ENCODE results near the gene SH3RF3. TPM values are rescaled to one million over a fixed set of nuclear protein-coding genes. Genes with fewer than 3 reads are reported as not detected.
"Not testable (repeated sequence)": the region's sequence is repeated elsewhere in the genome, so short reads cannot be mapped to it uniquely, and the experiment has no call there.

The SH3RF3 gene
- total RNA-seq, 4 donors from 2014 or later = 2.2 to 6.1 (median 4.2) TPM

DNA sequence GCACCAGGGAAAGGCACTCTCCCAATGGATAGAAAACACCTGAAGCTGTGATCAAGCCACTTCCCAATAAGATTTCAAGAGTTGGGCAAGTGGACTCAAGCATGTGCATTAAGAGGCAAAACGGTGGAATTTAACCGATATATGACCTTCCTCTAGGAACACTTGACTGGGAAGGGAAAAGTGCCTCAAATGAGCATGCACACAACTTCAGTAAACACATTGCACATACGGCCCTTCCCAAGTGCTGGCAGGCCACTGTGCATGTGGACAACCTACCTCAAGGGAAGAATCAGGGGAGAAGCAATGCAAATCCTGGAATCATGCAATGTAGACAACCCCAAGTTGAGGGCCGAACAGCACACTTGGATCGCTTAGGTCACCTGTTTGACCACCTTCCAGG lies 23.9 kb upstream of the SH3RF3 start:
- H3K4me3 ChIP-seq = no peak overlapping the region
- WGBS = 89% methylated on average over 5 of the region's 5 CpGs
- H3K36me3 ChIP-seq = no peaks in the 10 kb centered on the region
- no peak overlapping the region for H3K27ac ChIP-seq
- H3K27me3 ChIP-seq = peaks cover 12% of the 10 kb centered on the region
- no peaks in the 10 kb centered on the region for H3K4me1 ChIP-seq
- TF ChIP-seq, protein P1, sequence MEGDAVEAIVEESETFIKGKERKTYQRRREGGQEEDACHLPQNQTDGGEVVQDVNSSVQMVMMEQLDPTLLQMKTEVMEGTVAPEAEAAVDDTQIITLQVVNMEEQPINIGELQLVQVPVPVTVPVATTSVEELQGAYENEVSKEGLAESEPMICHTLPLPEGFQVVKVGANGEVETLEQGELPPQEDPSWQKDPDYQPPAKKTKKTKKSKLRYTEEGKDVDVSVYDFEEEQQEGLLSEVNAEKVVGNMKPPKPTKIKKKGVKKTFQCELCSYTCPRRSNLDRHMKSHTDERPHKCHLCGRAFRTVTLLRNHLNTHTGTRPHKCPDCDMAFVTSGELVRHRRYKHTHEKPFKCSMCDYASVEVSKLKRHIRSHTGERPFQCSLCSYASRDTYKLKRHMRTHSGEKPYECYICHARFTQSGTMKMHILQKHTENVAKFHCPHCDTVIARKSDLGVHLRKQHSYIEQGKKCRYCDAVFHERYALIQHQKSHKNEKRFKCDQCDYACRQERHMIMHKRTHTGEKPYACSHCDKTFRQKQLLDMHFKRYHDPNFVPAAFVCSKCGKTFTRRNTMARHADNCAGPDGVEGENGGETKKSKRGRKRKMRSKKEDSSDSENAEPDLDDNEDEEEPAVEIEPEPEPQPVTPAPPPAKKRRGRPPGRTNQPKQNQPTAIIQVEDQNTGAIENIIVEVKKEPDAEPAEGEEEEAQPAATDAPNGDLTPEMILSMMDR (IDR thresholded peaks at IDR 0.05) = no peak
- TF ChIP-seq EP300 (IDR thresholded peaks at IDR 0.05) = no peak
- TF ChIP-seq POLR2AphosphoS5 (IDR thresholded peaks at IDR 0.05) = no peak
- TF ChIP-seq POLR2A (IDR thresholded peaks at IDR 0.05) = no peak
- DNase-seq (ENCODE audit: low spot score in 2 of 2) = no peak
- no peaks in the 10 kb centered on the region for H3K9me3 ChIP-seq

GRCh38 chr2:109108740-109109139 lies 20.3 kb upstream of the SH3RF3 start:
- Histone ChIP-seq H3K4me3 (no peak overlapping the region), H3K9me3 (no peaks in the 10 kb centered on the region), H3K4me1 (no peaks in the 10 kb centered on the region), H3K27me3 (no peaks in the 10 kb centered on the region), H3K27ac (no peak overlapping the region), H3K36me3 (no peaks in the 10 kb centered on the region)
- no peak for DNase-seq (ENCODE audit: low spot score in 2 of 2)
- TF ChIP-seq, protein P1 (IDR thresholded peaks at IDR 0.05) = no peak
- TF ChIP-seq EP300 (IDR thresholded peaks at IDR 0.05) = no peak
- TF ChIP-seq POLR2AphosphoS5 (IDR thresholded peaks at IDR 0.05) = no peak
- no peak for TF ChIP-seq POLR2A (IDR thresholded peaks at IDR 0.05)
- 88% methylated on average over 5 of the region's 9 CpGs for WGBS

DNA sequence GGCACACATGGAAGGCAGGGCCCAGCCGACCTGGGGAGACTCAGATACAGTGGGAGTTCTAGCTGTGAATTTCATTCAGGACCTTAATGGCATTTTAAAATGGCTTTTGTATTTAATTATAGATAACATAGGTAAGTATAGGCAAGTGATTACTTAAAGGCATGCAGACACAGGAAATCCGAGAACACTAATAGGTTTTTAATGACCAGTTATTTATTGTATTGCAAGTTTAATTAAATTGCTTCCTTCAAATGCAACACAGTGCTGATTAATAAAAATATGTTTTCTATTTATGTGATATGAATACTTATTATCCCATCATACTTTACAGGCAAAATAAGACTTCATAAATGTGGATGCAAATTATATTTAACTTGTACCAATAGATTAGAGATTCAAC lies 19.7 kb upstream of the SH3RF3 start:
- H3K9me3 ChIP-seq = no peaks in the 10 kb centered on the region
- 80% methylated on average over 2 of the region's 2 CpGs for WGBS
- DNase-seq (ENCODE audit: low spot score in 2 of 2) = no peak
- H3K27ac ChIP-seq = no peak overlapping the region
- no peak overlapping the region for H3K4me3 ChIP-seq
- H3K27me3 ChIP-seq = no peaks in the 10 kb centered on the region
- H3K4me1 ChIP-seq = no peaks in the 10 kb centered on the region
- no peaks in the 10 kb centered on the region for H3K36me3 ChIP-seq
- TF ChIP-seq, protein P1 (IDR thresholded peaks at IDR 0.05) = no peak
- TF ChIP-seq EP300 (IDR thresholded peaks at IDR 0.05) (no peak), POLR2A (IDR thresholded peaks at IDR 0.05) (no peak), POLR2AphosphoS5 (IDR thresholded peaks at IDR 0.05) (no peak)

DNA sequence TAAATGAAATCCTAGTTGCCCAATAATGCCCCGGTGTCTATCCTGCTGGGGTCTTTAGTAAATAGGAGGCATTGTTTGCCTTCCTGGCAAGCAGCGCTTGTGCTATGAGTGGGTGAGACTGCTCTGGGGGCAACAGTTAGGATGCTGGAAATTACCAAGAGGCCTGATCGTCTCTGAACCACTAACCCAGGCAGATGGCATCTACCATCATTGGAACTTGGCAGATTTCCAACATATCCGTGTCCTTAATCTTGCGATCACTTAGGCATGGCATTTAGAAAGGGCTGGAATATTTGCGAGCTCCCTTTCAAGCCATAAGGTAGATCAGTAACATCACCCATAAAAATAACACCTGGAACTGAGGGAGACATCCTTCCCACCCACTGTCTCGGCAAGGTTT lies 18.8 kb upstream of the SH3RF3 start:
- Histone ChIP-seq H3K36me3 (no peaks in the 10 kb centered on the region), H3K27me3 (no peaks in the 10 kb centered on the region), H3K4me3 (no peak overlapping the region), H3K4me1 (no peaks in the 10 kb centered on the region), H3K9me3 (no peaks in the 10 kb centered on the region), H3K27ac (no peak overlapping the region)
- WGBS = 51% methylated on average over 6 of the region's 7 CpGs
- TF ChIP-seq POLR2AphosphoS5 (IDR thresholded peaks at IDR 0.05) (no peak), POLR2A (IDR thresholded peaks at IDR 0.05) (no peak), EP300 (IDR thresholded peaks at IDR 0.05) (no peak)
- TF ChIP-seq, protein P1 (IDR thresholded peaks at IDR 0.05) = no peak
- no peak for DNase-seq (ENCODE audit: low spot score in 2 of 2)

DNA sequence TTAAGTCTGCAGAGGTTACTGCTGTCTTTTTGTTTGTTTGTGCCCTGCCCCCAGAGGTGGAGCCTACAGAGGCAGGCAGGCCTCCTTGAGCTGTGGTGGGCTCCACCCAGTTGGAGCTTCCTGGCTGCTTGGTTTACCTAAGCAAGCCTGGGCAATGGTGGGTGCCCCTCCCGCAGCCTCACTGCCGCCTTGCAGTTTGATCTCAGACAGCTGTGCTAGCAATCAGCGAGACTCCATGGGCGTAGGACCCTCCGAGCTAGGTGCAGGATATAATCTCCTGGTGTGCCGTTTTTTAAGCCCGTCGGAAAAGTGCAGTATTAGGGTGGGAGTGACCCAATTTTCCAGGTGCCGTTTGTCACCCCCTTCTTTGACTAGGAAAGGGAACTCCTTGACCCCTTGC lies 11.8 kb upstream of the SH3RF3 start:
- not testable (repeated sequence) for H3K27ac ChIP-seq, H3K4me3 ChIP-seq, H3K9me3 ChIP-seq, H3K4me1 ChIP-seq, H3K27me3 ChIP-seq, H3K36me3 ChIP-seq
- peak in 1 of 2 donors; percentile 53 for DNase-seq (ENCODE audit: low spot score in 2 of 2)
- WGBS = 79% methylated on average over 5 of the region's 9 CpGs

DNA sequence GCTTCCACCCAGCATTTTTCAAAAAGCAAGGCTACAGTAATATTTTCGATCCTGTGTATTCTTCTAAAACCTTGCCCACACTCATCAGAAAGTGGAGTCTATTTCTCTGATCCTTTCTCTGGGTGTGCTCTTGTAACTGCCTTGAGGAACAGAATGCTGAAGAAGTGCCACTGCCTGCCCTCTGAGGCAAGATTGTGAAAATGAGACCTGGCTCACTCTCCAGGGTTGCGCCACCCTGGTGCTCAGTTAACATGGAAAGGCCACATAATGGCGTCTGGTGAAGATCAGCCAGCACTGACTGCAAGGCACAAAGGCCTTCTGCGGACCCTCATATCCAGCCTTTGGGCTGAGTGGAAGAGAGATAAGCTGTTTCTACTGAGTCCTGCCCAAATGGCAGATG lies 11.2 kb upstream of the SH3RF3 start:
- H3K27ac ChIP-seq = no peak overlapping the region
- TF ChIP-seq POLR2A (IDR thresholded peaks at IDR 0.05) = no peak
- TF ChIP-seq, protein P1 (IDR thresholded peaks at IDR 0.05) = no peak
- TF ChIP-seq EP300 (IDR thresholded peaks at IDR 0.05) = no peak
- TF ChIP-seq POLR2AphosphoS5 (IDR thresholded peaks at IDR 0.05) = no peak
- H3K27me3 ChIP-seq = peaks cover 14% of the 10 kb centered on the region
- DNase-seq (ENCODE audit: low spot score in 2 of 2) = peak in 1 of 2 donors; percentile 20
- no peaks in the 10 kb centered on the region for H3K4me1 ChIP-seq
- WGBS = 95% methylated on average over 4 of the region's 4 CpGs
- H3K4me3 ChIP-seq = no peak overlapping the region
- H3K36me3 ChIP-seq = no peaks in the 10 kb centered on the region
- H3K9me3 ChIP-seq = no peaks in the 10 kb centered on the region
